ENCODE measurements around the gene LUC7L.

GRCh38 chr16:187330-187729 lies 41.9 kb downstream of the LUC7L start:
- TF ChIP-seq, protein P1, sequence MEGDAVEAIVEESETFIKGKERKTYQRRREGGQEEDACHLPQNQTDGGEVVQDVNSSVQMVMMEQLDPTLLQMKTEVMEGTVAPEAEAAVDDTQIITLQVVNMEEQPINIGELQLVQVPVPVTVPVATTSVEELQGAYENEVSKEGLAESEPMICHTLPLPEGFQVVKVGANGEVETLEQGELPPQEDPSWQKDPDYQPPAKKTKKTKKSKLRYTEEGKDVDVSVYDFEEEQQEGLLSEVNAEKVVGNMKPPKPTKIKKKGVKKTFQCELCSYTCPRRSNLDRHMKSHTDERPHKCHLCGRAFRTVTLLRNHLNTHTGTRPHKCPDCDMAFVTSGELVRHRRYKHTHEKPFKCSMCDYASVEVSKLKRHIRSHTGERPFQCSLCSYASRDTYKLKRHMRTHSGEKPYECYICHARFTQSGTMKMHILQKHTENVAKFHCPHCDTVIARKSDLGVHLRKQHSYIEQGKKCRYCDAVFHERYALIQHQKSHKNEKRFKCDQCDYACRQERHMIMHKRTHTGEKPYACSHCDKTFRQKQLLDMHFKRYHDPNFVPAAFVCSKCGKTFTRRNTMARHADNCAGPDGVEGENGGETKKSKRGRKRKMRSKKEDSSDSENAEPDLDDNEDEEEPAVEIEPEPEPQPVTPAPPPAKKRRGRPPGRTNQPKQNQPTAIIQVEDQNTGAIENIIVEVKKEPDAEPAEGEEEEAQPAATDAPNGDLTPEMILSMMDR (IDR thresholded peaks at IDR 0.05; ENCODE audit: borderline replicate concordance, extremely low read depth, low read length, poor library complexity, severe bottlenecking), result no peak
- TF ChIP-seq EZH2 (IDR thresholded peaks at IDR 0.05; ENCODE audit: borderline replicate concordance, low read depth, low read length, severe bottlenecking), result no peak

Measured in DND-41 (cell line).